Kidney epithelial cell (primary cell): ENCODE data around the gene MAD1L1. TPM values are rescaled to one million over a fixed set of nuclear protein-coding genes. Genes with fewer than 3 reads are reported as not detected.

ENCODE experiments used
- DNase-seq: peaks from one replicate; pipeline ENCODE4 v3.0.0-alpha.2; 2010; ENCODE audit warnings: low read depth
- H3K27me3 ChIP-seq: 2 replicates; pipeline ENCODE4 v1.6.0; 2011; ENCODE audit warnings: low read length; ENCODE audit not compliant: control insufficient read depth, insufficient read depth
- H3K36me3 ChIP-seq: 2 replicates; pipeline ENCODE4 v1.5.1; 2011; ENCODE audit warnings: low read length; ENCODE audit not compliant: control insufficient read depth, insufficient read depth
- H3K4me3 ChIP-seq: 2 replicates; pipeline ENCODE4 v1.5.1; 2011; ENCODE audit warnings: low read depth, mild to moderate bottlenecking, control low read depth, low read length
- total RNA-seq: library from RNA; depleted of rRNA; stranded (reverse); fragments of >200 nt; gene quantifications from 2 replicates; pipeline ENCODE4 v1.2.3, GENCODE V29; 2015
- TF ChIP-seq, protein P1 (sequence below): IDR thresholded peaks from 2 replicates; pipeline ENCODE4 v1.5.1; 2011; ENCODE audit warnings: mild to moderate bottlenecking, moderate library complexity, low read length, control low read depth, inconsistent platforms; ENCODE audit not compliant: insufficient read depth, poor library complexity, severe bottlenecking

The MAD1L1 gene
- total RNA-seq, 1 donor from 2014 or later, result 61.2 TPM

DNA sequence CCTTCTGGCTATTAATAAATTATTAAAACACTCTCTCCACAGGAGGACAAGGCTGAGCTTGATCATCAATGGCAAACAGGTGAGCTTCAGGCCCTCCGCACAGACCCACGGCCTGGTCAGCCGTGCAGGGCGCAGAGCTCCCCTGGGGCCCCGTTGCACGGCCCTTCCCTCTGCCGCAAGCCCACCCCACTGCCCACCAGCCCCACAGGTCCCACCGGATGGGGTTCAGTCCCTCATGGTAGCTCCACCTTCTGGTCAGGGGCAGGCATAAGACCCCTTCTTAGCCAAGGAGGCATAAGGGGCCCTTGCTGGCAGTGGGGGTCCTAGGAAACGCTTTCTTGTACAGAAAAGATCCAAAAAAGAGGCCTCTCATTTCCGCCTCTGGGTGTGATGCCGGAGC lies 84.6 kb downstream of the MAD1L1 start:
- DNase-seq, result no peak
- H3K36me3 ChIP-seq, result no peaks in the 10 kb centered on the region

DNA sequence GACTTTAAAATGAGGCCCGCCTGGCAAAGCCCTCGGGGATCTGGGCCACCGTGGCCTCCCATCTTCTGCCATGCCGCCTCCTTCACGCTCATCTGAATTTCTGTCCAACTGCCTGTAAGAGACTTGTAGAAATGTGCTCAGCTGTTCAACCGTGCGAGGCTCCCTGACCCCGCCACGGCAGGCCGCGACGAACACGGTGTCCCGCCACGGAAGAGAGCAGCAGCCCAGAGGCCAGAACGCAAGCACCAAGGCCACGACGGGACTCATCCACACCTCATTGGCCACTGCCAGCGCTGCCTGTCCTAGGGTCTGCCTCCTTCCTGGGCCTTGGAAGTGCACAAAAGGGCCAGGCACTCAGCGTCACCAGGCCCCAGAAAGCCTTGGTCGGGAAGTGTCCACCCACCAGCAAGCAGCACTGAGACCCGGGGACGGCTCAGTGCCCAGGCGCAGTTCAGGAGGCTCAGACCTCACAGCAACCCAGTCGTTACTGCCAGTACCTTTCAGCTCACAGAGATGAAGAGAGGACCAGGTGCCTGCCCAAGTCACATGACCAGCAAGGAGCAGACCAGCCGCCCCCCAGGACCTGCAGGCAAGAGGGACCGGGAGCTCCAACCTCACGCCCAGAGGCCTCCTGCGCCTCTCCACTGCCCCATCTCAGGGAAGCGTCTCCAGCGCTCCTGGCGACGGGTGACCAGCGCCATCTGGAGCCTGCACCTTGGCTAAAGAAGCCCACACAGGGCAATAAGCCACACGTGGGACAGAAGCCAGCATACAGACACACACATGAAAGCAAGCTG lies 85.9 kb downstream of the MAD1L1 start:
- Histone ChIP-seq H3K4me3 (no peak overlapping the region), H3K27me3 (no peaks in the 10 kb centered on the region), H3K36me3 (no peaks in the 10 kb centered on the region)
- TF ChIP-seq, protein P1, sequence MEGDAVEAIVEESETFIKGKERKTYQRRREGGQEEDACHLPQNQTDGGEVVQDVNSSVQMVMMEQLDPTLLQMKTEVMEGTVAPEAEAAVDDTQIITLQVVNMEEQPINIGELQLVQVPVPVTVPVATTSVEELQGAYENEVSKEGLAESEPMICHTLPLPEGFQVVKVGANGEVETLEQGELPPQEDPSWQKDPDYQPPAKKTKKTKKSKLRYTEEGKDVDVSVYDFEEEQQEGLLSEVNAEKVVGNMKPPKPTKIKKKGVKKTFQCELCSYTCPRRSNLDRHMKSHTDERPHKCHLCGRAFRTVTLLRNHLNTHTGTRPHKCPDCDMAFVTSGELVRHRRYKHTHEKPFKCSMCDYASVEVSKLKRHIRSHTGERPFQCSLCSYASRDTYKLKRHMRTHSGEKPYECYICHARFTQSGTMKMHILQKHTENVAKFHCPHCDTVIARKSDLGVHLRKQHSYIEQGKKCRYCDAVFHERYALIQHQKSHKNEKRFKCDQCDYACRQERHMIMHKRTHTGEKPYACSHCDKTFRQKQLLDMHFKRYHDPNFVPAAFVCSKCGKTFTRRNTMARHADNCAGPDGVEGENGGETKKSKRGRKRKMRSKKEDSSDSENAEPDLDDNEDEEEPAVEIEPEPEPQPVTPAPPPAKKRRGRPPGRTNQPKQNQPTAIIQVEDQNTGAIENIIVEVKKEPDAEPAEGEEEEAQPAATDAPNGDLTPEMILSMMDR, result no peak
- no peak for DNase-seq

More for the DNA sequence above, 84.6 kb downstream of the MAD1L1 start:
- H3K27me3 ChIP-seq, result no peaks in the 10 kb centered on the region
- H3K4me3 ChIP-seq, result no peak overlapping the region
- TF ChIP-seq, protein P1, result peak; percentile 8

DNA sequence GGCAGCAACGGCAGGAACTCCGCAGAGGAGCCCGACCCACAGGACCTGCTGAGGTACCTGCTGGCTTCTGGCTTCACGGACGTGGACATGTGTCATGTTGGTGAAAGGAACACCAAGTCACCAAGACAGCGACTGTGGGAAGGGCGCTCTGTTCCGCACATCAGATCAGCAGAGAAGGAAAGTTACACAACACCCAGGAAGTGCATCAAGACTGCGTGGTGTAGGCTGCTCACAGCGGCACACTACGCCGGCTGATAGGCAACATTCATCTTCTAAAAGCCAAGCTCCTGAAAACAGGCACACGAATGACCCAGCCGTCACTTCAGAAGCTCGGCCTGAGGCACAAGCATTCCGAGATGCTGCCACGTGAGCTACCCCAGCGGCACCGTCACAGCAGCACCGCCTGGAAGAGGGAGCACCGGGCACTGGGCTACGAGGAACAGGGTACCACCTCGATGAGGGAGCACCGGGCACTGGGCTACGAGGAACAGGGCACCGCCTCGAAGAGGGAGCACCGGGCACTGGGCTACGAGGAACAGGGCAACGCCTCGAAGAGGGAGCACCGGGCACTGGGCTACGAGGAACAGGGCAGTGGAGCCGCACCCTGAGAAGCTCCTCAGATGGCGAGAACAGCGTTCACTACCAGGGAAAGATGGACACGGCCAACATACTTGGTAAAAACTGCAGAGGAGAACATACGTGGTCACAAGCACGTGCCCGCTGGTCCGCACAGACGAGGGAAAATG lies 86.7 kb downstream of the MAD1L1 start:
- Histone ChIP-seq H3K27me3 (no peaks in the 10 kb centered on the region), H3K4me3 (no peak overlapping the region), H3K36me3 (no peaks in the 10 kb centered on the region)
- no peak for DNase-seq
- TF ChIP-seq, protein P1, result no peak

DNA sequence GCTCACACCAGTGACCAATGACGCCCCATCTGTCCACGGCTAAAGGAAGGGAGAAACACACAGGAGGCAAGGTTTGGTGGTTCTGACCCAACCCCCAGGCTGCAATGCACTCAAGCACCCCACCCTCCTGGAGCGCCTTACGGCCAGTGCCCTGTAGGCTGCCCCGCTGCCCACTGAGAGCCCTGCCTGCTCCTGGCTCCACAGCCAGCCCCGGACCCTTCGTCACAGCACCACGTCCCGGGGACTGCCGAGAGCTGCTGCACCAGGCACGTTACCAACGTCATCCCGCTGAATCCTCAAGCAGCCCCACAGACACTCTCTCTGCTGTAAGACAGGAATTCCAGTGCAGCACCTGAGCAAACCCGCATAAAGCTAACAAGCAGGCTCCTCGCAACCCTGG lies 87.8 kb downstream of the MAD1L1 start:
- DNase-seq, result no peak
- H3K27me3 ChIP-seq, result no peaks in the 10 kb centered on the region
- H3K36me3 ChIP-seq, result no peaks in the 10 kb centered on the region
- TF ChIP-seq, protein P1, result no peak
- H3K4me3 ChIP-seq, result no peak overlapping the region

DNA sequence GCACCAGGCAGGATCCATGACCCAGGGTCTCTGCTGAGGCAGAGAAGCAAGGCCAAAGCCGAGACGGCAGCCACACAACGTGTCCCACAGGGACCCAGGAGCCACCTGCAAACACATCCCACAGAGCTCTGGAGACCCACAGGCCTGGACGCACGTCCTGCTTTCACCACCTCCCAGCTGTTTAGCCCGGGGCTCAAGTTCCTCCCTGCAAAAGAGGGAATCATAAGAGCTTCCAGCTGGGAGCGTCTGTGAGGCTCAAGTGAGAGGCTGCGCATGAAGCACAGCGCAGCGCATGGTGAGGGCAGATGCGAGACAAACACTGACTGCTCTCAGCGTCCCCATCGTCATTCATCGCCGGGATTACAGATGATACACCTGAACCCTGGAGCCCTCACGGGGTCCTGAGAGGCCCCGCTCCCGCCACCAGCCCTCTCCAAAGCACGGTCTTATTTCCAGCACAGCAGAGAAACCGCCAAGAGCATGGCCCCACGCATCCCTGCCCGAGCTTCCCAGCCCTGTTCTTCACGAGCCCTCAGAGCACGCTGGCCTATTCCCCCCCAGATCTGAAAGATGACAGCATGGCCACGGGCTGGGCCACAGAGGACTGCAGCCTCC lies 88.7 kb downstream of the MAD1L1 start:
- no peaks in the 10 kb centered on the region for H3K36me3 ChIP-seq
- no peak overlapping the region for H3K4me3 ChIP-seq
- TF ChIP-seq, protein P1, result no peak
- DNase-seq, result no peak
- H3K27me3 ChIP-seq, result no peaks in the 10 kb centered on the region
